Sigmoid colon (tissue), 7 donors: ENCODE results near the gene OR4A16. TPM values are rescaled to one million over a fixed set of nuclear protein-coding genes. Genes with fewer than 3 reads are reported as not detected.

ENCODE experiments used
- DNase-seq: peaks from one replicate; pipeline ENCODE4 v3.0.0-alpha.2; 2019
- H3K27ac ChIP-seq, 4 donors: fragments of 200-600 bp; sonication (generic); one replicate each; pipeline ENCODE4 v1.5.1; 2016 to 2019; ENCODE audit warnings: mild to moderate bottlenecking in 1 of 4
- H3K27me3 ChIP-seq, 3 donors: fragments of 200-600 bp; sonication (generic); one replicate each; pipeline ENCODE4 v1.5.1; 2019; ENCODE audit warnings: mild to moderate bottlenecking in 1 of 3
- H3K36me3 ChIP-seq, 4 donors: fragments of 200-600 bp; sonication (generic); one replicate each; pipeline ENCODE4 v1.5.1; 2016 to 2019
- H3K4me1 ChIP-seq, 4 donors: fragments of 200-600 bp; sonication (generic); one replicate each; pipeline ENCODE4 v1.5.1; 2017 to 2019
- H3K4me3 ChIP-seq, 4 donors: fragments of 200-600 bp; sonication (generic); one replicate each; pipeline ENCODE4 v1.5.1; 2017 to 2019; ENCODE audit warnings: mild to moderate bottlenecking in 2 of 4, moderate library complexity in 1 of 4
- H3K9me3 ChIP-seq, 4 donors: fragments of 200-600 bp in 3 of 4; sonication (generic) in 3 of 4; one replicate each; pipeline versions ENCODE4 v1.5.1 to v1.6.1; 2013 to 2019
- CTCF ChIP-seq, 4 experiments: fragments of 450-650 bp in 3 of 4; fragments of 200-600 bp in 1 of 4; IDR thresholded peaks; one replicate each; pipeline ENCODE4 v1.5.1; 2016 to 2019; ENCODE audit warnings: antibody characterized with exemption in 4 of 4, mild to moderate bottlenecking in 3 of 4, moderate library complexity in 2 of 4
- EP300 ChIP-seq, 4 donors: sonication (generic); formaldehyde crosslinking; IDR thresholded peaks; one replicate each; pipeline ENCODE4 v1.6.1; 2017; ENCODE audit warnings: antibody characterized with exemption in 4 of 4
- POLR2A ChIP-seq, 2 donors: fragments of 450-650 bp; IDR thresholded peaks; one replicate each; pipeline ENCODE4 v1.6.1; 2016; ENCODE audit warnings: antibody characterized with exemption in 2 of 2, mild to moderate bottlenecking in 2 of 2, moderate library complexity in 2 of 2
- POLR2AphosphoS5 ChIP-seq, 4 donors: sonication (generic); formaldehyde crosslinking; IDR thresholded peaks; one replicate each; pipeline ENCODE4 v1.6.1; 2017; ENCODE audit warnings: antibody characterized with exemption in 4 of 4
- WGBS, 2 donors: extraction: QIAGEN DNeasy Blood & Tissue Kit; methylation state at CpG; one replicate each; pipeline ENCODE4 v1.1.7; 2013; 5-methylcytosine and 5-hydroxymethylcytosine counted together
- intact Hi-C: fragments of 100-400 bp; cut with DNase I; formaldehyde crosslinking; loops from one replicate; pipeline ENCODE4 v1.15.1; 2023
- polyA plus RNA-seq, 3 donors: library from polyadenylated mRNA; stranded (reverse); fragments of 200-250 nt; gene quantifications; one replicate each; pipeline ENCODE4 v1.2.3, GENCODE V29; 2013
- total RNA-seq, 4 donors: library from RNA; depleted of rRNA; stranded (reverse); fragments of >200 nt; gene quantifications; one replicate each; pipeline ENCODE4 v1.1.0, GENCODE V29; 2016
- donor health status: healthy with polysubstance abuse.
- donor health status: Bipolar disorder and iron deficiency.
- donor health status: healthy.

The OR4A16 gene, protein sequence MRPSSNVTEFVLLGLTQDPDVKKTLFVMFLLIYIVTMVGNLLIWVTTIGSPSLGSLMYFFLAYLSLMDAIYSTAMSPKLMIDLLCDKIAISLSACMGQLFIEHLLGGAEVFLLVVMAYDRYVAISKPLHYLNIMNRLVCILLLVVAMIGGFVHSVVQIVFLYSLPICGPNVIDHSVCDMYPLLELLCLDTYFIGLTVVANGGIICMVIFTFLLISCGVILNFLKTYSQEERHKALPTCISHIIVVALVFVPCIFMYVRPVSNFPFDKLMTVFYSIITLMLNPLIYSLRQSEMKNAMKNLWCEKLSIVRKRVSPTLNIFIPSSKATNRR
- total RNA-seq = not detected
- not detected for polyA plus RNA-seq

- Histone ChIP-seq H3K9me3 (peaks cover 0 to 3% (median 0%) of the 10 kb centered on the region in 4 donors), H3K4me1 (no peaks in the 10 kb centered on the region), H3K36me3 (no peaks in the 10 kb centered on the region), H3K27ac (no peak within 1 kb of the TSS), H3K4me3 (no peak within 1 kb of the TSS), H3K27me3 (no peaks in the 10 kb centered on the region)
- DNase-seq = no peak
- no peak for TF ChIP-seq POLR2AphosphoS5 (IDR thresholded peaks at IDR 0.05)
- no peak for TF ChIP-seq CTCF (IDR thresholded peaks at IDR 0.05)
- no peak for TF ChIP-seq POLR2A (IDR thresholded peaks at IDR 0.05)
- no peak for TF ChIP-seq EP300 (IDR thresholded peaks at IDR 0.05)
- intact Hi-C loops = no loop called here
- WGBS, 2 donors = 81 to 85% methylated on average over 3 of the region's 3 CpGs
These were observed at the start of gene OR4A16 for GRCh38 chr11:55342901-55343300. Gene OR4A16, plus strand, starts transcription at chr11:55343201. Its CDS starts 0 bp downstream, at chr11:55343201.

GRCh38 chr11:55324500-55324899 is 18.5 kb upstream of the OR4A16 start:
- H3K9me3 ChIP-seq = no peaks in the 10 kb centered on the region
- no peak for DNase-seq
- no peak overlapping the region for H3K4me3 ChIP-seq
- 63 to 95% methylated on average over 1 of the region's 1 CpG for WGBS, 2 donors
- H3K36me3 ChIP-seq = no peaks in the 10 kb centered on the region
- no peaks in the 10 kb centered on the region for H3K27me3 ChIP-seq
- H3K27ac ChIP-seq = no peak overlapping the region
- no peak for TF ChIP-seq EP300 (IDR thresholded peaks at IDR 0.05)
- TF ChIP-seq POLR2AphosphoS5 (IDR thresholded peaks at IDR 0.05) = no peak
- no peak for TF ChIP-seq POLR2A (IDR thresholded peaks at IDR 0.05)
- no peak for TF ChIP-seq CTCF (IDR thresholded peaks at IDR 0.05)
- H3K4me1 ChIP-seq = no peaks in the 10 kb centered on the region
- intact Hi-C loops = no loop called here

GRCh38 chr11:55345306-55345705 is 2.3 kb downstream of the OR4A16 start:
- TF ChIP-seq EP300 (IDR thresholded peaks at IDR 0.05) (no peak), CTCF (IDR thresholded peaks at IDR 0.05) (no peak), POLR2A (IDR thresholded peaks at IDR 0.05) (no peak), POLR2AphosphoS5 (IDR thresholded peaks at IDR 0.05) (no peak)
- Histone ChIP-seq H3K4me1 (no peaks in the 10 kb centered on the region), H3K4me3 (no peak overlapping the region), H3K27me3 (no peaks in the 10 kb centered on the region), H3K27ac (no peak overlapping the region), H3K36me3 (no peaks in the 10 kb centered on the region), H3K9me3 (peaks cover 0 to 12% (median 0%) of the 10 kb centered on the region in 4 donors)
- no peak for DNase-seq
- intact Hi-C loops = no loop called here
- 92 to 93% methylated on average over 1 of the region's 1 CpG for WGBS, 2 donors

DNA sequence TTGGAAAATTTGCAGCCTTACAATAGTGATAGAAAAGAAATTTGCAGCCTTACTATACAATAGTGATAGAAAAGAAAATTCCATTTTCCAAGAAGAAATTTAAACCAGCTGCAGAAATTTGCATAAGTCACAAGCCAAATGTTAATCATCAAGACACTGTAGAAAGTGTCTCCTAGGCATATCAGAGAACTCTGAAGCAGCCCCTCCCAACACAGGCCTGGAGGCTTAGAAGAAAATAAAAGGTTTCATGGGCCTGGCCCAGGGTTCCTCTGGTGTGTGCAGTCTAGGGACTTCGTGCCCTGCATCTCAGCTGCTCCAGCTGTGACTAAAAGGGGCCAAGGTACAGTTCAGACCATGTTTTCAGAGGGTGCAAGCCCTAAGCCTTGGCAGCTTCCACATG is 6.0 kb downstream of the OR4A16 start:
- Histone ChIP-seq H3K4me3 (no peak overlapping the region), H3K9me3 (peaks cover 0 to 12% (median 0%) of the 10 kb centered on the region in 4 donors), H3K36me3 (no peaks in the 10 kb centered on the region), H3K4me1 (no peaks in the 10 kb centered on the region), H3K27me3 (no peaks in the 10 kb centered on the region), H3K27ac (no peak overlapping the region)
- 5 to 16% methylated on average over 1 of the region's 1 CpG for WGBS, 2 donors
- DNase-seq = no peak
- TF ChIP-seq POLR2AphosphoS5 (IDR thresholded peaks at IDR 0.05) (no peak), EP300 (IDR thresholded peaks at IDR 0.05) (no peak), CTCF (IDR thresholded peaks at IDR 0.05) (no peak), POLR2A (IDR thresholded peaks at IDR 0.05) (no peak)
- intact Hi-C loops = no loop called here
